ENCODE measurements around the gene IL18BP.

Gene IL18BP

DNA sequence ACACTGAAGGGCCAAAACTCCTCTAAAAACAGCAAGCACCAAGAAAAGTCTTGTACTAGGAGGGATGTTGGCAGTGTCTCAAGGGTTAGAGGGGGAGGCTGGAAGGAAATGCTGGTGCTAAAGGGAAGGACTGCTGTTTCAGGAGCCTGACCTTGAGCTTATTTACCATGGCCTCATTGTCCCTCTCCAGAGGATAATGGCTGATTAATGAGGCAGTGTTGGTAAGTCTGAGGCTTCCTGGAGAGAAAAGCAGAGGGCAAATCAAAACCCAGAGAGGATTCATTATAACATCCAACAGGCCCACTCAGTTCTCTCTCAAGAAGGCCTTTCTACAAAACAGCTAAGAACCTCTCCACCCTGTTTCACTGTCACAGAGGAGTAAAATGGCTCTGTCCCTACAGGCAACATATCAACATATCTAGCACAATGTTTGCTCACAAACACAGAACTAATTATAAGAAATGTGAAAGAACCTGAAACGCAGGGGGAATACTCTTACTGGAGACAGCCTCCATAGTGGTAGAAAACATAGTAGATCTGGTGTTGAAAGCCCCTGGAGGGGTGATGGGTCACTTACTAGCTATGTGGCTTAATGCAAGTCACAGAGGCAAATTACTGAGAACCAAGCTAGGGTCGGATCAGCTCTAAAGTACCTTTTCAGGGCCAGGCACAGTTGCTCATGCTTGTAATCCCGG, 50.2 kb downstream of the IL18BP start:
- H3K36me3 ChIP-seq (replicated peaks) = no peaks in the 10 kb centered on the region
- DNase-seq = no peak

More for the DNA sequence above, 50.2 kb downstream of the IL18BP start:
- no peaks in the 10 kb centered on the region for H3K27me3 ChIP-seq (replicated peaks)
- no peak overlapping the region for H3K4me3 ChIP-seq (ENCODE audit: low read depth, low read length)
- in situ Hi-C loops (cut with HindIII; ENCODE audit: low pct_ligation_motif_present, low sequenced_read_pairs) = no loop called here
- TF ChIP-seq, protein P1, sequence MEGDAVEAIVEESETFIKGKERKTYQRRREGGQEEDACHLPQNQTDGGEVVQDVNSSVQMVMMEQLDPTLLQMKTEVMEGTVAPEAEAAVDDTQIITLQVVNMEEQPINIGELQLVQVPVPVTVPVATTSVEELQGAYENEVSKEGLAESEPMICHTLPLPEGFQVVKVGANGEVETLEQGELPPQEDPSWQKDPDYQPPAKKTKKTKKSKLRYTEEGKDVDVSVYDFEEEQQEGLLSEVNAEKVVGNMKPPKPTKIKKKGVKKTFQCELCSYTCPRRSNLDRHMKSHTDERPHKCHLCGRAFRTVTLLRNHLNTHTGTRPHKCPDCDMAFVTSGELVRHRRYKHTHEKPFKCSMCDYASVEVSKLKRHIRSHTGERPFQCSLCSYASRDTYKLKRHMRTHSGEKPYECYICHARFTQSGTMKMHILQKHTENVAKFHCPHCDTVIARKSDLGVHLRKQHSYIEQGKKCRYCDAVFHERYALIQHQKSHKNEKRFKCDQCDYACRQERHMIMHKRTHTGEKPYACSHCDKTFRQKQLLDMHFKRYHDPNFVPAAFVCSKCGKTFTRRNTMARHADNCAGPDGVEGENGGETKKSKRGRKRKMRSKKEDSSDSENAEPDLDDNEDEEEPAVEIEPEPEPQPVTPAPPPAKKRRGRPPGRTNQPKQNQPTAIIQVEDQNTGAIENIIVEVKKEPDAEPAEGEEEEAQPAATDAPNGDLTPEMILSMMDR (IDR thresholded peaks at IDR 0.05; ENCODE audit: low read depth, low read length, missing control alignments) = no peak
- H3K27ac ChIP-seq = no peak overlapping the region

Data from brain microvascular endothelial cell (primary cell).